GM23338 (cell line): ENCODE data around the gene DOCK1.

Experiments used
- CREB1 ChIP-seq: fragments of 250-450 bp; sonication (Bioruptor Pico); IDR thresholded peaks from 2 replicates; pipeline ENCODE4 v1.5.0; 2020; ENCODE audit warnings: low read depth, mild to moderate bottlenecking, moderate library complexity
- EZH2 ChIP-seq: fragments of 200-600 bp; sonication (generic); IDR thresholded peaks from one replicate; pipeline ENCODE4 v1.8.0; 2017; ENCODE audit warnings: antibody characterized with exemption, mild to moderate bottlenecking, low read depth; ENCODE audit not compliant: unreplicated experiment
- EZH2phosphoT487 ChIP-seq: fragments of 200-600 bp; sonication (generic); IDR thresholded peaks from one replicate; pipeline ENCODE4 v1.8.1; 2018; ENCODE audit warnings: antibody characterized with exemption; ENCODE audit not compliant: unreplicated experiment
- JUNB ChIP-seq: IDR thresholded peaks from one replicate; pipeline ENCODE4 v1.6.1; 2016; ENCODE audit warnings: antibody characterized with exemption; ENCODE audit not compliant: unreplicated experiment
- NANOG ChIP-seq: IDR thresholded peaks from 2 replicates; pipeline ENCODE4 v1.6.1; 2016; ENCODE audit warnings: antibody characterized with exemption, borderline replicate concordance
- POLR2AphosphoS5 ChIP-seq: IDR thresholded peaks from 2 replicates; pipeline ENCODE4 v1.6.1; 2016; ENCODE audit warnings: antibody characterized with exemption, low read depth
- ZNF331 ChIP-seq: fragments of 250-450 bp; sonication (Bioruptor Pico); IDR thresholded peaks from 2 replicates; pipeline ENCODE4 v1.5.0; 2020; ENCODE audit warnings: low read depth, mild to moderate bottlenecking, moderate library complexity
- TF ChIP-seq, protein P1 (sequence below), 2 experiments: fragments of 200-600 bp in 1 of 2; sonication (generic) in 1 of 2; conservative IDR thresholded peaks; 2 replicates each; pipeline versions ENCODE4 v1.5.1 to v1.6.1; 2016 to 2017; ENCODE audit warnings: antibody characterized with exemption in 2 of 2, low read depth in 2 of 2, mild to moderate bottlenecking in 2 of 2, moderate library complexity in 1 of 2
- TF ChIP-seq, protein P2 (sequence below): fragments of 250-450 bp; sonication (Bioruptor Pico); IDR thresholded peaks from 2 replicates; pipeline ENCODE4 v1.5.0; 2020; ENCODE audit warnings: mild to moderate bottlenecking, moderate library complexity
- TF ChIP-seq, protein P3 (sequence below): IDR thresholded peaks from one replicate; pipeline ENCODE4 v1.6.1; 2018; ENCODE audit warnings: antibody characterized with exemption; ENCODE audit not compliant: unreplicated experiment
- TF ChIP-seq, protein P4 (sequence below): IDR thresholded peaks from 2 replicates; pipeline ENCODE4 v1.6.1; 2016; ENCODE audit warnings: antibody characterized with exemption

GRCh38 chr10:127151541-127151940 lies 246.3 kb downstream of the DOCK1 start:
- TF ChIP-seq, protein P1, sequence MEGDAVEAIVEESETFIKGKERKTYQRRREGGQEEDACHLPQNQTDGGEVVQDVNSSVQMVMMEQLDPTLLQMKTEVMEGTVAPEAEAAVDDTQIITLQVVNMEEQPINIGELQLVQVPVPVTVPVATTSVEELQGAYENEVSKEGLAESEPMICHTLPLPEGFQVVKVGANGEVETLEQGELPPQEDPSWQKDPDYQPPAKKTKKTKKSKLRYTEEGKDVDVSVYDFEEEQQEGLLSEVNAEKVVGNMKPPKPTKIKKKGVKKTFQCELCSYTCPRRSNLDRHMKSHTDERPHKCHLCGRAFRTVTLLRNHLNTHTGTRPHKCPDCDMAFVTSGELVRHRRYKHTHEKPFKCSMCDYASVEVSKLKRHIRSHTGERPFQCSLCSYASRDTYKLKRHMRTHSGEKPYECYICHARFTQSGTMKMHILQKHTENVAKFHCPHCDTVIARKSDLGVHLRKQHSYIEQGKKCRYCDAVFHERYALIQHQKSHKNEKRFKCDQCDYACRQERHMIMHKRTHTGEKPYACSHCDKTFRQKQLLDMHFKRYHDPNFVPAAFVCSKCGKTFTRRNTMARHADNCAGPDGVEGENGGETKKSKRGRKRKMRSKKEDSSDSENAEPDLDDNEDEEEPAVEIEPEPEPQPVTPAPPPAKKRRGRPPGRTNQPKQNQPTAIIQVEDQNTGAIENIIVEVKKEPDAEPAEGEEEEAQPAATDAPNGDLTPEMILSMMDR (conservative IDR thresholded peaks at IDR 0.05; ENCODE audit: low read depth in 2 of 2), result no peak
- TF ChIP-seq EZH2 (no peak), POLR2AphosphoS5 (no peak), EZH2phosphoT487 (no peak), JUNB (no peak), CREB1 (CRISPR knock-in tag) (no peak), NANOG (no peak), ZNF331 (CRISPR knock-in tag) (no peak)
- TF ChIP-seq, protein P2, sequence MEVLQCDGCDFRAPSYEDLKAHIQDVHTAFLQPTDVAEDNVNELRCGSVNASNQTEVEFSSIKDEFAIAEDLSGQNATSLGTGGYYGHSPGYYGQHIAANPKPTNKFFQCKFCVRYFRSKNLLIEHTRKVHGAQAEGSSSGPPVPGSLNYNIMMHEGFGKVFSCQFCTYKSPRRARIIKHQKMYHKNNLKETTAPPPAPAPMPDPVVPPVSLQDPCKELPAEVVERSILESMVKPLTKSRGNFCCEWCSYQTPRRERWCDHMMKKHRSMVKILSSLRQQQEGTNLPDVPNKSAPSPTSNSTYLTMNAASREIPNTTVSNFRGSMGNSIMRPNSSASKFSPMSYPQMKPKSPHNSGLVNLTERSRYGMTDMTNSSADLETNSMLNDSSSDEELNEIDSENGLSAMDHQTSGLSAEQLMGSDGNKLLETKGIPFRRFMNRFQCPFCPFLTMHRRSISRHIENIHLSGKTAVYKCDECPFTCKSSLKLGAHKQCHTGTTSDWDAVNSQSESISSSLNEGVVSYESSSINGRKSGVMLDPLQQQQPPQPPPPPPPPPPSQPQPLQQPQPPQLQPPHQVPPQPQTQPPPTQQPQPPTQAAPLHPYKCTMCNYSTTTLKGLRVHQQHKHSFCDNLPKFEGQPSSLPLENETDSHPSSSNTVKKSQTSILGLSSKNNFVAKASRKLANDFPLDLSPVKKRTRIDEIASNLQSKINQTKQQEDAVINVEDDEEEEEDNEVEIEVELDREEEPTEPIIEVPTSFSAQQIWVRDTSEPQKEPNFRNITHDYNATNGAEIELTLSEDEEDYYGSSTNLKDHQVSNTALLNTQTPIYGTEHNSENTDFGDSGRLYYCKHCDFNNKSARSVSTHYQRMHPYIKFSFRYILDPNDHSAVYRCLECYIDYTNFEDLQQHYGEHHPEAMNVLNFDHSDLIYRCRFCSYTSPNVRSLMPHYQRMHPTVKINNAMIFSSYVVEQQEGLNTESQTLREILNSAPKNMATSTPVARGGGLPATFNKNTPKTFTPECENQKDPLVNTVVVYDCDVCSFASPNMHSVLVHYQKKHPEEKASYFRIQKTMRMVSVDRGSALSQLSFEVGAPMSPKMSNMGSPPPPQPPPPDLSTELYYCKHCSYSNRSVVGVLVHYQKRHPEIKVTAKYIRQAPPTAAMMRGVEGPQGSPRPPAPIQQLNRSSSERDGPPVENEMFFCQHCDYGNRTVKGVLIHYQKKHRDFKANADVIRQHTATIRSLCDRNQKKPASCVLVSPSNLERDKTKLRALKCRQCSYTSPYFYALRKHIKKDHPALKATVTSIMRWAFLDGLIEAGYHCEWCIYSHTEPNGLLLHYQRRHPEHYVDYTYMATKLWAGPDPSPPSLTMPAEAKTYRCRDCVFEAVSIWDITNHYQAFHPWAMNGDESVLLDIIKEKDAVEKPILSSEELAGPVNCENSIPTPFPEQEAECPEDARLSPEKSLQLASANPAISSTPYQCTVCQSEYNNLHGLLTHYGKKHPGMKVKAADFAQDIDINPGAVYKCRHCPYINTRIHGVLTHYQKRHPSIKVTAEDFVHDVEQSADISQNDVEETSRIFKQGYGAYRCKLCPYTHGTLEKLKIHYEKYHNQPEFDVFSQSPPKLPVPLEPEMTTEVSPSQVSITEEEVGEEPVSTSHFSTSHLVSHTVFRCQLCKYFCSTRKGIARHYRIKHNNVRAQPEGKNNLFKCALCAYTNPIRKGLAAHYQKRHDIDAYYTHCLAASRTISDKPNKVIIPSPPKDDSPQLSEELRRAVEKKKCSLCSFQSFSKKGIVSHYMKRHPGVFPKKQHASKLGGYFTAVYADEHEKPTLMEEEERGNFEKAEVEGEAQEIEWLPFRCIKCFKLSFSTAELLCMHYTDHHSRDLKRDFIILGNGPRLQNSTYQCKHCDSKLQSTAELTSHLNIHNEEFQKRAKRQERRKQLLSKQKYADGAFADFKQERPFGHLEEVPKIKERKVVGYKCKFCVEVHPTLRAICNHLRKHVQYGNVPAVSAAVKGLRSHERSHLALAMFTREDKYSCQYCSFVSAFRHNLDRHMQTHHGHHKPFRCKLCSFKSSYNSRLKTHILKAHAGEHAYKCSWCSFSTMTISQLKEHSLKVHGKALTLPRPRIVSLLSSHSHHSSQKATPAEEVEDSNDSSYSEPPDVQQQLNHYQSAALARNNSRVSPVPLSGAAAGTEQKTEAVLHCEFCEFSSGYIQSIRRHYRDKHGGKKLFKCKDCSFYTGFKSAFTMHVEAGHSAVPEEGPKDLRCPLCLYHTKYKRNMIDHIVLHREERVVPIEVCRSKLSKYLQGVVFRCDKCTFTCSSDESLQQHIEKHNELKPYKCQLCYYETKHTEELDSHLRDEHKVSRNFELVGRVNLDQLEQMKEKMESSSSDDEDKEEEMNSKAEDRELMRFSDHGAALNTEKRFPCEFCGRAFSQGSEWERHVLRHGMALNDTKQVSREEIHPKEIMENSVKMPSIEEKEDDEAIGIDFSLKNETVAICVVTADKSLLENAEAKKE, result no peak
- TF ChIP-seq, protein P3, sequence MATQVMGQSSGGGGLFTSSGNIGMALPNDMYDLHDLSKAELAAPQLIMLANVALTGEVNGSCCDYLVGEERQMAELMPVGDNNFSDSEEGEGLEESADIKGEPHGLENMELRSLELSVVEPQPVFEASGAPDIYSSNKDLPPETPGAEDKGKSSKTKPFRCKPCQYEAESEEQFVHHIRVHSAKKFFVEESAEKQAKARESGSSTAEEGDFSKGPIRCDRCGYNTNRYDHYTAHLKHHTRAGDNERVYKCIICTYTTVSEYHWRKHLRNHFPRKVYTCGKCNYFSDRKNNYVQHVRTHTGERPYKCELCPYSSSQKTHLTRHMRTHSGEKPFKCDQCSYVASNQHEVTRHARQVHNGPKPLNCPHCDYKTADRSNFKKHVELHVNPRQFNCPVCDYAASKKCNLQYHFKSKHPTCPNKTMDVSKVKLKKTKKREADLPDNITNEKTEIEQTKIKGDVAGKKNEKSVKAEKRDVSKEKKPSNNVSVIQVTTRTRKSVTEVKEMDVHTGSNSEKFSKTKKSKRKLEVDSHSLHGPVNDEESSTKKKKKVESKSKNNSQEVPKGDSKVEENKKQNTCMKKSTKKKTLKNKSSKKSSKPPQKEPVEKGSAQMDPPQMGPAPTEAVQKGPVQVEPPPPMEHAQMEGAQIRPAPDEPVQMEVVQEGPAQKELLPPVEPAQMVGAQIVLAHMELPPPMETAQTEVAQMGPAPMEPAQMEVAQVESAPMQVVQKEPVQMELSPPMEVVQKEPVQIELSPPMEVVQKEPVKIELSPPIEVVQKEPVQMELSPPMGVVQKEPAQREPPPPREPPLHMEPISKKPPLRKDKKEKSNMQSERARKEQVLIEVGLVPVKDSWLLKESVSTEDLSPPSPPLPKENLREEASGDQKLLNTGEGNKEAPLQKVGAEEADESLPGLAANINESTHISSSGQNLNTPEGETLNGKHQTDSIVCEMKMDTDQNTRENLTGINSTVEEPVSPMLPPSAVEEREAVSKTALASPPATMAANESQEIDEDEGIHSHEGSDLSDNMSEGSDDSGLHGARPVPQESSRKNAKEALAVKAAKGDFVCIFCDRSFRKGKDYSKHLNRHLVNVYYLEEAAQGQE, result no peak
- TF ChIP-seq, protein P4, sequence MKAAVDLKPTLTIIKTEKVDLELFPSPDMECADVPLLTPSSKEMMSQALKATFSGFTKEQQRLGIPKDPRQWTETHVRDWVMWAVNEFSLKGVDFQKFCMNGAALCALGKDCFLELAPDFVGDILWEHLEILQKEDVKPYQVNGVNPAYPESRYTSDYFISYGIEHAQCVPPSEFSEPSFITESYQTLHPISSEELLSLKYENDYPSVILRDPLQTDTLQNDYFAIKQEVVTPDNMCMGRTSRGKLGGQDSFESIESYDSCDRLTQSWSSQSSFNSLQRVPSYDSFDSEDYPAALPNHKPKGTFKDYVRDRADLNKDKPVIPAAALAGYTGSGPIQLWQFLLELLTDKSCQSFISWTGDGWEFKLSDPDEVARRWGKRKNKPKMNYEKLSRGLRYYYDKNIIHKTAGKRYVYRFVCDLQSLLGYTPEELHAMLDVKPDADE, result no peak
